GOT3 (cell line): ENCODE data around the gene OR52D1.

Experiments used
- DNase-seq: peaks from one replicate; lab custom pipeline; 2025; ENCODE audit warnings: mixed read lengths; lab: John Stamatoyannopoulos, UW

Gene OR52D1

DNA sequence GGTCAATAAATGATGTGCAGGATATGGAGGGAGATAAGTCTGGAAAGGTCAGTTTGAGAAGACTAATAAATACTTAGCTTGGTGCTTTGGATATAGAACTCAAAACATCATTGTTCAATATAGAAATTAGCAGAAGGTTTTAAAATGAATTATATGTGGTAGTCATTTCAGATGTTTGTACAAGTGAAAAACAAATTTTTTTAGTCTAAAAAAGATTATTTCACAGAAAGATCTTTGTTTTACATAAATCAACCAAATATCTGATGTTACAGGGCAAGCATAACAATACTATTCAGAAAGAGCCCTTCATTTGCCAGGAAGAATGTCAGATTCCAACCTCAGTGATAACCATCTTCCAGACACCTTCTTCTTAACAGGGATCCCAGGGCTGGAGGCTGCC, at the start of gene OR52D1:
TSS of gene OR52D1 (plus strand) at position 301 of the 400 bp plus-strand sequence. CDS start at position 323, 22 bp downstream.
- DNase-seq: no peak

DNA sequence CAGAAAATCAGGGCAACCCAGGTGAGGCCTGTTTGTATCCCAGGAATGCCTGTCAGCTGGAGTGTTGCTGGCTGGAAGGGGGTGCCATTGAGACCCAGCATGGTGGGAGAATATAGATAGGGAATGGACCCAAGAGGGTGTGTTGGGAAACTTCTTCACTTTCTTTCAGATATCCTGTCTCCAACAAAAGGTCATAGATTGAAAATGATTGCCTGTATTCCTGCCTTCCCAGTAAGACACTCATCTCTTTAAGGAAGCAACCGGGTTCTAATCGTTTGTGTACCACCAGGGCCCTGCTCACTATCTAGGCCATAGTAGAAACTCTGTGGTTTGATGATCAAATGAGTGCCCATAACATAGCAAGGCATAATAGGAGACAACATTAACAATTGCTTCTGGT, 47.1 kb upstream of the OR52D1 start, which contains the start of gene OR51I1:
TSS of gene OR51I1 (minus strand) at position 101 of the 400 bp plus-strand sequence. CDS start at position 101, 0 bp downstream.
- DNase-seq: no peak

DNA sequence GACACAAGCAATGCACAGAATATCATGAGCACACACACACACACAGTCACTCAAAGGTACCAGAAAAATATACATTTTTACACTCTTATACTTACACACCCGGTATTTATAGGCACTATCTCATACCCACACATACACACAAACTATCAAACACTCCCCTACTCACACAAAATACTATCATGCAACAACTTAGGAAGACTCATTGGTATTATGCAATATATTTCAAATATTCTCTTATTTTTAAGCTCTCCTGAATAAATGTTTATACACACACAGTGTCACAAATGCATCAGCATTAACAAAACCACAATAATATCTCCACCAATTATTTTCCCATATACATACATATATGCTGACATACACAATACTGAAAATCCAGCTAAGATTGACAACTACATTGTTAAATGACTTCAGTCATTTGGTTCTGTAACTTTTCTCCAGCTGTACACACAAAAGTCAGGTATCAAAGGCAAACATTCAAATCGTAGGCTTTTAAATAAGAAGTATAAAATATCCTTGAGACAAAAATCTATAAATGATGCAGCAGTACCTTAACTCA, 44.6 kb upstream of the OR52D1 start:
- no peak for DNase-seq

DNA sequence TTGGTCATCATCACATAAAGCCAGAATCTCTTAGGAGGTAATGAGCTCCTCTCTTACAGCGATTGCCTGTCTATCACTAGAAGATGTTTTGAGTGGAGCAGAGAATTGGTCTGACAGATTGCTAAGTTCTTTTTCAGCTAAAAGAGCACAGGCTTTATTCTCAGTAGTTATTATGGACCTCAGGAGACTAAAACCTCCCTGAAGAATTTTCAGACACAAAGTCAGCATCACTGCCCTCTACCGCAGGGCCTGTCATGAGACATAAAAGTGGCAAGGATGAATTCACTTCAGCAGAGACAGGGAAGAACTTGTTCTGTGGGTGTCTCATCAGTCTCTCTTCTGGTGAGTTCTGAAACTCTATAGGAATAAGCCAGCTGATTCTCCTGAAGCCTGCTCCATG, 39.5 kb upstream of the OR52D1 start, which contains the start of gene OR51I2:
TSS of gene OR51I2 (plus strand) at position 301 of the 400 bp plus-strand sequence. CDS start 4,166 bp downstream, outside the sequence.
- DNase-seq: no peak

DNA sequence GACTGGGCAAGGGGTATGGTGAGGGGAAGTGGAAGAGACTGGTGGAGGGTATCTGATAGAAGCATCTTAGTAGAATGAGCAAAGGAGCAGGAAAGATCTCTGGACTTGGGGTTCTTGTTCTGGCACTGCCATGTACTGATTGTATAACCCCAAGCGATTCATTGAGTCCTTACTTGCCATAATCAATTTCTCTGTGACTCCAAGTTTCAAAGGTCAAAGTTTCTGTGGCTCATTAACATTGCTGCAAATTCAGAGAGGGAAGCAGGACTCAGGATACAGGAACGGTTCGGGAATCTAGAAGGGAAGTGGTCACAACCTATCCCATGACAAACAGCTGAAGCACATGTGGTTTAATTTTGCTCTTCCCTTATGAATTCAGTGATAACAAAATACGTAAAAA, 39.1 kb upstream of the OR52D1 start:
- no peak for DNase-seq

DNA sequence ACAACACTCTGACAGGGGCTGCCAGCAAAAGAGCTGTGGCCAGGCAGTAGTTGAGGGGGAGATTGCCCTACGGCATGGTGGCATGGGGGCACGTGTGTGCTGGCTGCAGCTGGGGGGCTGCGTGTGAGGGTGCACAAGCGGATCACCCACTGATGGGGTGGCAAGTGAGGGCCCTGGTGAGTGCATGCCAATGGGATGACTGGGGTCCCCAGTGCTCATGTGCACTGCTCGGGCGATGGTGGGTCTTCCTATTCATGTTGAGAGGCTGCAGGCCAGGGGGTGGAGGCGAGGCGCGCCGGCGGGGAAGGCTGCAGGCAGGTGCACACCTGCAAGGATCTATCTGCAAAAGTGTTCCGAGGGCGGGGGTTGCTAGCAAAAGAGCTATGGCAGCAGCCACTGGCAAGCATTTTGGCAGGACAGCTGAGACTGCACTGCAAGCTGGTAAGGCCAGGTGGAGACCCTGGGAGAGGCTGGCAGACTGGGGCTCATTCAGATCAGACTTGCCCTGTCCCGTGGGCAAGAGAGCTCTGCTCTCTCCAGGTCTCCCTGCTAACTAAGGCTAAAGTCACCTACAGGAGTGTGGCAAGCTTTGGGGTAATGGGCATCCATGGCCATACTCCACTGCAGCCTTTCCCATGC, 27.4 kb upstream of the OR52D1 start:
- no peak for DNase-seq

DNA sequence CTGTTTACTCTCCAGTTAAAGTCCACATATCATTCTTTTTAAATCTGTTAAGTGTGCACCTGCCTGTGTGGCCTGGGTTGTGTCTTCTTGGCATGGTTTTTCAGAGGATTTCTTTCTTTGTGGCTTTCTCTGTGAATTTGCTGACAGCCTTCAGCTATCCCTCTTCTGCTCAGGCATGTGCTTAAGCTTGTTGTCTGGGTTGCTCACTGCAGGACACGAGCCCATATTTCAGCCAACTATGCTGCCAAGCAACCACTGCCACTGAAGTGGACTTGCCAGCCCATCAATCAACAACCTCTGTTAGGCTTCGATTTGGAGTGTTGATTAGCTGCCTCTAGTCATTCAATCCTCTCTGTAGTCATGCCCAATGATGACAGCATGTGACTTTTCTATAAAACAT, 21.0 kb upstream of the OR52D1 start:
- no peak for DNase-seq

DNA sequence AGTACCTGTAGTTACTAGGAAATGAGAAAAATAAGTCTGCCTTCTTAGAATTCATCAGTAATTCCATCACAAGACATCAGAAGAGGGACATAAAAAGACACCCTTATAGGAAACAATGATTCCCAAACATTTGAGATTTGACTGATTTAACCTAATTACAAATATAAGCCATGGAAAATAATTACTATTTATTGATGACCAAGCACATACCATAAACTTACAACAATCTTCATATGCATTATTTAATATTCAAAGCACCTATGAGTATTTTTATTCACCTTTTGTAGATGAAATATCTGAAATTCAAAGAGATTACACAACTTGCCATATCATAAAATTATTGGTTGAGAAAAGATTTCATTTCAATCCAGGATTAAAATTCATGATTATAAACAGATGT, 14.6 kb upstream of the OR52D1 start:
- no peak for DNase-seq

DNA sequence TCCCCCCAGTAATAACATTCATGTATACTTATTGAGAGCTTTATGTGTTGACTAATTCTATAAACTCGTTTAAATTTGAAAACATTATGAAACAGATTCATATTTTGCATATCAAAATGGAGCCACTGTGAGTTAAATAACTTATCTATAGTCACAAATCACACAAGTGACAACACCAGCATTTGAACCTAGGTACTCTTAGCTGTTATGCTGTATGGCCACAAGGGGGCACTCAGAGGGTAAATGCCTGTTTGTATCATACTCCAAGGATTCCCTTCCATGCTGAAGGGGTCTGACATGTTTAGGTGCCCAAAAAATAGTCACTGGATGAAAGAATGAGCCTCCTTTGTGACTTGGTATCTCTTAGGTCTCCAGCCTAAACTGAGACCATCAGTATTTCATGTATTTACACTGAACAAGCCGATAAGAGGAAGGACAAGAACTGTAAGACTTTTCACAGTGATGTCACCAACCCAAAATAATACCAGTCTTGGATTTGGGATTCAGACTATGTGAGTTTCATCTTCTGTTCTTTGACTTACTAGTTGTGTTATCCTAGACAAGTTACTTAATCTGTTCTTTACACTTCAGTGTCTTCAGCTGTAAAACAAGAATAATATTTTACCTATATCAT, 12.2 kb upstream of the OR52D1 start:
- no peak for DNase-seq

DNA sequence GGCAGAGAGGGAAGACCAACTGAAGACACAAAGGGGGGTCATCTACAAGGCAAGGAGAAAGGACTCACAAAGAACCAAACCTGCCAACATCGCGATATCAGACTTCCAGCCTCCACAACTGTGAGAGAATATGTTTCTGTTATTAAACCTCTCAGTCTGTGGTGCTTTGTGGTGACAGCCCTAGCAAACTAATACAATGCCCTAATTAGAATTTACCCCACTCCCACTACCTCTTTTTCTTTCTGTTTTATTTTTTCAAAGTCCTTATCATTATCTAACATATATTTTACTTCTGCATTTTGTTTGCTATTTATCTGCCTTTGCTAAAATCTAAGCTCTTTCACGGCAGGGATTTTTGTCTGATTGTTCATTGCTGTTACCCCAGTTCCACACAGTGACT, 2.5 kb upstream of the OR52D1 start:
- DNase-seq: no peak

DNA sequence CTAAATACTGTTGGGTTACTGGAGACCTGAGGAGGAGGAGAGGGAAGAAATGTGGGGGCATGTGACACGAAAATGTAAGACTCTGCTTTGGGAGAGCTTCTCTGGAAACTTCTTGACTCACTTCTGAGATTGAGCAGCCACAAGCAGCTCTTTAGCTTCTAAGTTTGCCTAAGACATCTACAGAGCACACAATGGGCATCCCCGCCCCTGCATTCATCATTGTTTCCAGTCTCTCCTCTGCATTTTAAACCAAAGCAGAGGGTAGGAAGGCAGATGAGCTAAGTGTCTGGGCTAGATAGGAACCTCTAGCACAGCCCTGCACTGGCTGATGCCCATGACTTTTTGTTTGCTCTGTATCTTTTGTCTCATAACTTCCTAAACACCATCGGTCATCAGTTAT, 2.1 kb upstream of the OR52D1 start:
- no peak for DNase-seq

DNA sequence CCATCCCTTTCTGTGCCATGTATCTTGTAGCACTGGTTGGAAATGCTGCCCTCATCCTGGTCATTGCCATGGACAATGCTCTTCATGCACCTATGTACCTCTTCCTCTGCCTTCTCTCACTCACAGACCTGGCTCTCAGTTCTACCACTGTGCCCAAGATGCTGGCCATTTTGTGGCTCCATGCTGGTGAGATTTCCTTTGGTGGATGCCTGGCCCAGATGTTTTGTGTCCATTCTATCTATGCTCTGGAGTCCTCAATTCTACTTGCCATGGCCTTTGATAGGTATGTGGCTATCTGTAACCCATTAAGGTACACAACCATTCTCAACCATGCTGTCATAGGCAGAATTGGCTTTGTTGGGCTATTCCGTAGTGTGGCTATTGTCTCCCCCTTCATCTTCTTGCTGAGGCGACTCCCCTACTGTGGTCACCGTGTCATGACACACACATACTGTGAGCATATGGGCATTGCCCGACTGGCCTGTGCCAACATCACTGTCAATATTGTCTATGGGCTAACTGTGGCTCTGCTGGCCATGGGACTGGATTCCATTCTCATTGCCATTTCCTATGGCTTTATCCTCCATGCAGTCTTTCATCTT, 414 bp downstream of the OR52D1 start:
- no peak for DNase-seq

DNA sequence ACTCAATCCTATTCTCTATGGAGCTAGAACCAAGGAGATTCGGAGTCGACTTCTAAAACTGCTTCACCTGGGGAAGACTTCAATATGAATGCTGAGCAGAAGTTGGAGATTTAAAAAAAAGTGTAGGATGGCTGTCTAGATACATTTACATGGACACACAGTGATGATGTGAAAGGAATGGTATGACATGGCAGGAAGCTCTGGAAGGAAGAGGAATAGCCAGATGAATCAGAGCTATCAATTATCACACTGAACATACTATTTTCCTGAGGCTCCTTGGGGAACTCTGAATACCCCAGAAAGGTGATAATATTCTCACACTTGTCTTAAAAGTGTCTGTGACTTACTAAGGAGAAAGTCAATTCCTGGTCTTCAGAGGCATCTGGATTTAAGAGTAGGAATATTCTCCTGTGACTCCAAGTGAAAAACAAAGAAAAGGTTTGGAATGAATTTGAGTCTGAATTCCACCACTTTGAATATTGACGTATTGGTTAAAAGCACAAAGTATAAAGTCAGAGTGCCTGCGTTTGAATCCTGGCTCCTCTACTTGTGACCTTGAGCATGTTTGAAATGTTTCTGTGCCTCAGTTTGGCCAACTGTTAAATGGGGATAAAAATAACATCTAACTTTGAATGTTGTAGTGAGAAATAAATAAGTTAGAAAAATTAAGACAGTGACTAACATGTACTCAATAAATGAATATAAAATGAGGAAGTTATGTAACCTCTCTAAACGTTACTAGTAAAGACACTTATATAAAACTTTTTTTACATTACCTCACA, 1.3 kb downstream of the OR52D1 start:
- no peak for DNase-seq

DNA sequence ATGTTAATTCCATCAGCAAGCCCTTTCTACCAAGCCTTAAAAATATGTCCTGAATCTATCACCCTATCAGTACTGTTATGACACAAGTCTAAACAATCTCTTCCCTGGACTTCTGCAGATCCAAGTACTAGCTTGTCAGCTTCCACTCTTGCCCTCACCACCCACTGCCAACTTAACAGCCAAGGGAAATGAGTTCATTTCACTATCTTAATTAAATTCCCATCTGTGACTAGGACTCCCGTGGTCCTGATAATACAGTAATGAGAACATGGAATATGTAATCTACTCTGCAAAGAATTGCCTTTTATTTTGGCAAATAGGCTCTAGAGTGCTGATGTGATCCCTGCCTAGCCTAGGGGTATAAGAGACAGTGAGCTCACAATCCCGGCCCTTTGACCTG, 11.2 kb downstream of the OR52D1 start:
- no peak for DNase-seq

DNA sequence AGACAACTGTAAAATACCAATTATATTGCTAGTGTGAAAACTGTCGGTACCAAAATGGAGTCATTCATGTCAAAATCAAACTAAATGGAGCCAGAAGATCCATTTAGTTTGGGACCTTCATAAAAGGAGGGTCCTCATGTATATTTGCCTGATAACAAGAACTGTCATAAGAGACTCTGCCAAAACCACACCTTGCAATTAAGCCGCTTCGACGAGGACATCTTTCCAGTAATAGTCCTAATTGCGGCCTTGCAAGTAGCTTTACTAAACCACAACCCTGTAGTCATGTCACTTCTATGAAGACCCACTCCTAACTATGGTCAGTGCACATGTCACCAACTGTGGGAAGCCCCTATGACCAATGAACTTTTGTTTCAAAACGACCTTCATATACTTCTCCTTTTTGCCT, 11.9 kb downstream of the OR52D1 start:
- no peak for DNase-seq

DNA sequence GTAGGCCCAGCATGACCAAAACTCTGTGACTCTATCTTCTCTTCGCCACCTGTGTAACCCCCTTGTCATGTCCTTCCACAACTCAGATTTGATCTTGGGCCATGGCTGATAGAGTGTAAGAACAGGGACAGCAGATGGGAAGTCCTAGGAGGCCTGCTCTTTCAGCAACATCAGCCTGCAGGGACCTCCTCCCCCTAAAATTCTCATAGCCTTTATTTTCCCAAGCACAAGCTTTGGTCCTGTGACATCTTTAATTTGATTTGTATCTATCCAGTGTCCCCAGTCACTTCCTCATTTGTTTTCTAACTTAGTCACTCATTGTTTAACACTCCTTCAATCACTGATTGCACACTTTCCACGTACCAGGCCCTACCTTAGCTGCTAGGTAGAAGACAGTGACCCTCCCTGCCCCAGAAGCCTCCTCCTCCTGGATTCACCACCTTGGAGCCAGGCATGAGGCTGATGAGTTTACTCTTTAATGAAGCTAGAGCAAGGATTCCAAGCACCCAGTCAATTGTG, 16.0 kb downstream of the OR52D1 start:
- no peak for DNase-seq

DNA sequence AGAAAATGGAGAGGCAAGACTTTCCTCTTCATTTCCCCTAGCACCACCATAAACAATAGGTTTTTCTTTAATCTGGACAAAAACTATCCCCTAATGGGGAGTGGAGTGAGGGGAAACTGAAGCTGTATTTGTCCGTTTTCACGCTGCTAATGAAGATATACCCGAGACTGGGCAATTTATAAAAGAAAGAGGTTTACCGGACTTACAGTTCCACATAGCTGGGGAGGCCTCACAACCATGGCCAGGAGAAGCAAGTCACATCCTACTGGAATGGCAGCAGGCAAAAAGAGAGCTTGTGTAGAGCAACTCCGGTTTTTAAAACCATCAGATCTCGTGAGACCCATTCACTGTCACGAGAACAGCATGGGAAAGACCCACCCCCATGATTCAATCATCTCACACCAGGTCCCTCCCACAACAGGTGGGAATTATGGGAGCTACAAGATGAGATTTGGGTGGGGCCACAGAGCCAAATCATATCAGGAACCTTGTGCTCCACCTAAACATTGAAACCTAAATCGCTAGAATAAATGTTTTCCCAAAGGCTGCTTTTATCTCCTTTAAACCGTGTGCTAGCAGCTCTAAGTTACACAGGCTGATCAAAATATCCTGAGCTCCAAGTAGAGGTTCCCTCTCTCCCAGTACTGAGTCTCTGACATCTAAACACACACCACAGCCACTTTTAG, 17.0 kb downstream of the OR52D1 start:
- no peak for DNase-seq

DNA sequence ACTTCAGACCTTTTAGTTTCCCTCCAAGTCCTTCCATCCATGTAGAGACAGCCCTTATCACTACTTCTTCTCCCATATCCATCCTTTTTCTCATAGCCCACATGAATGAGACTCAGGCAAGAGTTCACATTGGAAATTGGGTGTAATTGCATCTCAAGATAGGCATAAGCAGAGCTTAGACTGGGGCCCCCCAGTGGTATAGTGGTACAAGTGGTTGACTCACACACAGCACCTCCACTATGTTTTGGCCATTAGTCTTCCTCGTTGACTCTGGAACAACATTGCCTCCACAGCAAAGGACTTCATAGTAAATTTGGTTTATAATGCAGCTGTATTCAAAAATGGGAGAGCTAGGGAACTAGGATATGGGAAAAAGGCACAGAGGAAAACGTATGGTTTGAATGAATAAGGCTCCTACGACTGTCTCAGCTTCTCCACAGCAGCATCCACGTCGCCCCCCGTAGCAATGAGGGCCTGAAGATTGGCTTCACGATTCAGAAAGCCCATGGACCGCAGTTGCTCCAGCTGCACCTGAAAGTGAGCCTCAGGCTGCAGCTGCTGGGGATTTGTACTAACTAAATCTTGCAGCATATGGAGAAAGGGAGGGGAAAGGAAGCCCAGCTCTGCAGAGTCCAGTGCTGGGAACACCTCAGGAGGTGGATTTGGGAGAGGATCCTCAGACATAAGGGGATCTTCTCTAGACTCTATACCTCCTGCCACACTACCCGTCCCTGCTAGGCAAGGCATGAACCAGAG, 18.9 kb downstream of the OR52D1 start:
- DNase-seq: no peak

DNA sequence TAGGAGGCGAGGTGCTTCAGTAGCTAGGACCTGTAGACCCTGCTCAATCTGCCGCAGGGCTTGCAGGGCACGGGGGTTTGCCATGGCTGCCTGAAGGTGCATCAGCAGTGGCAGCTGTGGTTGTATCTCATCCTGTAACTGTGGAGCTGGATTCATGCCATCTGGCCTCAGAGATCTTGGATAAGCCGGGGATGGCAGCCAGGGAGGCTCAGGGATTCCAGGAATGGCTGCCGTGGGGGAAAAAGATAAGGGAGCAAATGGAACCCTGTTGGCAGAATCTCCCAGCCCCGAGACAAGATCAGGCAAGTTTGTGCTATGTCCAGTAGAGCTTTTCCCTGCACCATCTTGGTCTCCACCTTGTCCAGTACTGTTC, 19.4 kb downstream of the OR52D1 start:
- DNase-seq: no peak

DNA sequence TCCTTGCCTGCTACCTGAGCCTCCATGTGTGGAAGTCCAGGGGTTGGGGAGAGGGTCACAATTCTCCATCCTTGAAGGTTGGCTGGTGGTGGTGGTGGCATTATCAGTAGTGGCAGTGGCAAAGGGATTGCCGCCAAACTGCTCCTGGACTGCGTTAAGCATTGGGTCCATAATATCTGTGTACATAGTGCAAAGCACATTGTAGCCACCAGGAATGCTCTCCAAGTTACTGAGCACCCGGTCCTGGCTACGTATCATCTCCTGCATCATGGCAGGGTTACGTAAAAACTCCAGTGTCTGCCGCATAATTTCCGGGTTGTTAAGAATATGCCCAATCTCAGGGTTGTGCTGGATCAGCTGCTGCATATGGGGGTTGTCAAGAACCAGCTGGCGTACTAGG, 20.1 kb downstream of the OR52D1 start:
- no peak for DNase-seq

DNA sequence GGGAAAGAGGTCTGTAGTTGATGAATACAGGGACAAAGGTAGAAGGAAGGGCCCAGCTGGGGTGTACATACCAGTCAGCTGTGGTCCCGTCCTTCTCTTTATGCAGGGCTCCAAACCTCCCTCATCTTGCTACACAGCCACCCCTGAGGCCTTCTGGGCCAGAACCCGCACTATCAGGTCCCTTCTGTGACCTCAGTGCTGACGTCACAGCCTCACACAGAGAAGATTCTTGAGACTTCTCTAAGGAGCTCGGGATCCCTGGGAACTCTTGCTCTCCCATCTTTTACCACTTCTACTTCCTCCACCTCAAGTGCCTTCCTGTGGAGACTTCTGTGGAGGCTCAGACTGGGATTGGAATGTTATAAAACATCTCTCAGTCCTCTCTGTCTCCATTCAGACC, 21.3 kb downstream of the OR52D1 start, which contains the start of gene UBQLN3:
TSS of gene UBQLN3 (minus strand) at position 155 of the 400 bp plus-strand sequence. CDS start 399 bp downstream, outside the sequence.
- no peak for DNase-seq
